GDM1 (cell line): ENCODE measurements around the gene NFIX.
"Not testable (repeated sequence)": the region's sequence is repeated elsewhere in the genome, so short reads cannot be mapped to it uniquely, and the experiment has no call there.

Experiments used
- DNase-seq: peaks from one replicate; lab custom pipeline; 2025; lab: John Stamatoyannopoulos, UW

NFIX gene

DNA sequence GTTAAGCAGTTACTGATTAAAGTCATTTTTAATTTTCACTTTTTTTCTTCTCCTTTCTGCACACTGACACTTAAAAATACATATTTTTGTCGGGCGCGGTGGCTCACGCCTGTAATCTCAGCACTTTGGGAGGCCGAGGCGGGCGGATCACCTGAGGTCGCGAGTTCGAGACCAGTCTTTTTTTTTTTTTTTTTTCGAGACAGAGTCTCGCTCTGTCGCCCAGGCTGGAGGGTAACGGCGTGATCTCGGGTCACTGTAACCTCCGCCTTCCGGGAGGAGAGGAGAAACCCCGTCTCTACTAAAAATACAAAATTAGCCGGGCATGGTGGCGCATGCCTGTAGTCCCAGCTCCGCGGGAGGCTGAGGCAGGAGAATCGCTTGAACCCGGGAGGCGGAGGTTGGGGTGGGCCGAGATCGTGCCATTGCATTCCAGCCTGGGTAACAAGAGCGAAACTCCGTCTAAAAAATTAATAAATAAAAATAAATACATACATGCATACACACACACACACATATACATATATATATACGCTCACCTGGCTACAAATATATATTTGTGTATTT lies 37.8 kb upstream of the NFIX start:
- not testable (repeated sequence) for DNase-seq

DNA sequence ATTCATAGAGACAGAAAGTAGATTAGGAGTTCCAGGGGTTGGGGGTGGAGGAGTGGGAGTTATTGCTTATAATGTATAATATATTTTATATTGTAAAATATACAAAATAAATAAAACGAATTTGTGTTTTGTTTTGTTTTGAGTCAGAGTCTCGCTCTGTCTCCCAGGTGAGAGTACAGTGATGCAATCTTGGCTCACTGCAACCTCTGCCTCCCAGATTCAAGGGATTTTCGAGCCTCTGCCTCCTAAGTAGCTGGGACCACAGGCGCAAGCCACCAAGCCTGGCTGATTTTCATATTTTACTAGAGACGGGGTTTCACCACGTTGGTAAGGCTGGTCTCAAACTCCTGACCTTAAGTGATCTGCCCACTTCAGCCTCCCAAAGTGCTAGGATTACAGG lies 35.8 kb upstream of the NFIX start:
- DNase-seq, result no peak

DNA sequence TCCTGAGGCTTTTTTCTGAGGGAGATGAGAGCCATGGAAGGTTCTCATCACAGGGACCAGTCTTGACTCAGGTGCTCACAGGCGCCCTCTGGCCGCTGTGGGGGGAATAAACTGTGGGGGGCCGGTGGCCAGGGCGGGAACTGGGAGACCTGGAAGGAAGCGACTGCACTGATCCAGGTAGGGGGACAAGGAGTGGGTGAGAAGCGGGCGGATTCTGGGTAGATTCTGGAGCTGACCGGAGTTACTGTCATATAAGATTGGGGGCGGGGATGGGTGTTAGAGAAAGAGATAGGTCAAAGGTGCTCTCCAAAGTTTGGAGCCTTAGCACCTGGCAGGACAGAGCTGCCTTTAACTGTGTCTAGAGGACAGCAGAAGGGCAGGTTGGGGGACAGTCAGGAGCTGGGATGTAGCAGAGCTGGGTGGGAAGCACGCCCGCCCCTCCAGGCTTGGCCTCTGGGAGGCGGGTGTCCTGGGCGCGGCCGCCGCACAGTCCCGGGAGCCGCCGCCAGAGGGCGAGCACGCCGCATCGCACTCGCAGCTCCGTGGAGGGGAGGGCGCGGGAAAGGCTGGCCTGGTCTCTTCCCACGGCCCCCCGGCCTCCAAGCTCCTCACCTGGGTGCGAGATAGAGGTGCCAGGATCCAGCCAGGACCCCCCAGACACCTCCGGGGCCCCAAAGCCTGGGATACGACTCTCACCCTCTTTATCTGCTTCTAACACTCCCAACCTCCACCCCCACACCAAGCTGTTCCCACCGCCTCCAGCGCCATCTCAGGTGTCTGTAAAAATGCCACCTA lies 30.1 kb upstream of the NFIX start:
- DNase-seq, result peak; percentile 65

DNA sequence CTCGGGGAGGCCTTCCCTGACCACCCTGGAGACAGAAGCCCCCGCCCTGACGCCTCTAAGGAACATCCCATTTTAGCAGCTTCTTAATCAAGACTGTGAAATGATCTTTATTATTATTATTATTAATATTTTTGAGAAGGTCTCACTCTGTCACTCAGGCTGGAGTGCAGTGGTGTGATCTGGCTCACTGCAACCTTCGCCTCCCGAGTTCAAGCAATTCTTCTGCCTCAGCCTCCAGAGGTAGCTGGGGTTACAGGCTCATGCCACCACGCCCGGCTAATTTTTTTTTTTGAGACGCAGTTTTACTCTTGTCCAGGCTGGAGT lies 29.5 kb upstream of the NFIX start:
- no peak for DNase-seq

DNA sequence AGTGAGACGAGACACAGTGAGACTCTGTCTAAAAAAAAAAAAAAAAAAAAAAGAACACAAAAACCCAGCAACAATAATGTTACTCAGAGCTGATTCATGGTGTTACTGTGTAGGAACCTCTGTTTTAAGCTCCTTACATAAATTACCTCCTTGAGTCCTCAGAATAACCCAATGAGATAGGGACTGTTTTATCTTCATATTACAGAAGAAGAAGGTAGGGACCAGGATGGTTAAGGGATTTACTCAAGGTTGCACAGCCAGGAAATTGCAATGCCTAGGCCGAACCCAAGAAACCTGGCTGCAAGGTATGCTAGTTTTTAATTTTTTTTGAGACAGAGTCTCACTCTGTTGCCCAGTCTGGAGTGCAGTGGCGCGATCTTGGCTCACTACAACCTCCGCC lies 27.4 kb upstream of the NFIX start:
- DNase-seq, result no peak

DNA sequence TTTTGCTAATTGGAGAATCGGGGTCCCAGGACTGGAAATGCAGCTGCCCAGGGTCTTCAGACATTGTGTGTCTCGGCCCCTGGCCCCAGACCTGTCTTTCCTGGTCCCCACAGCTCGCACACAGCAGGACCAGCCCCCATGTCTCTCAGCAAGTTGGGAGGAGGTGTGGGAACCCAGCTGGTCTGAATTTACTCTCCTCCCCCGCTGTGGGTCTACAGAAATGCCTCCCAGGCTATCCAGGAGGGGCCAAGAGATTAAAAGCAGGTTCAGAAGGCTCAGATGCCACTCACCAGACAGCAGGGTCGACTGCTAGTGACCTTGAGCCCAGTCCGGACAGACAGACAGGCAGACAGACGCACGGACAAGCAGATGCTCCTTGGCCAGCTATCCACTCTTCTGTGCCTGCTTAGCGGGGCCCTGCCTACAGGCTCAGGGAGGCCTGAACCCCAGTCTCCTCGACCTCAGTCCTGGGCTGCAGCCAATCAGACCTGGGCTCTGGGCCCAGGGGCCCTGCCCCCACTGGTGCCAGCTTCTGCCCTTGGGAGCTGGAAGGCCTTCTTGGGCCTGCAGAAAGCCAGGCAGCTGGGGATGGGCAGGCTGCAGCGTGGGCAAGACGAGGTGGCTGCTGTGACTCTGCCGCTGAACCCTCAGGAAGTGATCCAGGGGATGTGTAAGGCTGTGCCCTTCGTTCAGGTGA lies 25.8 kb upstream of the NFIX start, which contains the start of gene DAND5:
DAND5 (plus strand) TSS at position 285 of the 697 bp plus-strand sequence; CDS start at position 370, 85 bp downstream.
- DNase-seq, result no peak

DNA sequence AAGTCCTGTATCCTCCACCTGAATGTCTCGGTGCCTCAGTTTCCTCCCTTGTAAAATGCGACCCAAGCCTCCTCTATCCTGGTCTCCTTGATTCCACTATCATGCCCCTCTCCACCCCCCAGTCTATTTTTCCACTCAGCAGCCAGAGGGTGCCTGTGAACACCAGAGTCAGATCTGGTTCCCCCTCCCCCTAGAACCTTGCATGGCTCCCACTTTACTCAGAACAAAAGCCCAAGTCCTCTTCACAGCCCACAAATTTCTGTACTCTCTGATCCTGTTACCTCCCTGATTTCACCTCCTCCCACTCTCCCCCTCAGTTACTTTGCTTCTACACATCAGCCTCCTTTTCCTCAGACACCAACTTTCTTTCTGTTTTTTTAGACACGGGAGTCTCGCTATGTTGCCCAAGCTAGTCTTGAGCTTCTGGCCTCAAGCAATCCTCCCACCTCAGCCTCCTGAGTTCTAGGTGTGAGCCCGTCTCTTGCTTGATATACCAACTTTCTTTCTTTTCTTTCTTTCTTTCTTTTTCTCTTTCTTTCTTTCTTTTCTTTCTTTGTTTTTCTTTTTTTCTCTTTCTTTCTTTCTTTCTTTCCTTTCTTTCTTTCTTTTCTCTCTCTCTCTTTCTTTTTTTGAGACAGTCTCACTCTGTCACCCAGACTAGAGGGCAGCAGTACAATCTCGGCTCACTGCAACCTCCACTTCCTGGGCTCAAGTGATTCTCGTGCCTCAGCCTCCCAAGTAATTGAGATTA lies 25.0 kb upstream of the NFIX start:
- no peak for DNase-seq

DNA sequence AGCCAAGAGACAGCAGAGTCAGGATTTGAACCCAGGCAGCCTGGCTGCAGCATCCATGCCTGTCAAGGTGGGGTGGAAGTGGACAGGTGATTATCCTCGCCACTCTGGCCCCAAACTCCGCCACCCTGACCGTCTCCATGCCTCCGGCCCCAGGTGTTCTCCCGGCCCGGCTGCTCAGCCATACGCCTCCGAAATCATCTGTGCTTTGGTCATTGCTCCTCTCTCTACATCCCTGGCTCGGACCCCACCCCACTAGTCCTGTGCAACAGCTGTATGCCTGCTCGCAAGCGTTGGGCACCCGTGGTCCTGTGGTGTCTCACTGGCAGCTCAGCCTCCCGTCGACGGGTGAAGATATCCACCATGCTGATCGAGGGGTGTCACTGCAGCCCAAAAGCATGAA lies 22.0 kb upstream of the NFIX start:
- no peak for DNase-seq

DNA sequence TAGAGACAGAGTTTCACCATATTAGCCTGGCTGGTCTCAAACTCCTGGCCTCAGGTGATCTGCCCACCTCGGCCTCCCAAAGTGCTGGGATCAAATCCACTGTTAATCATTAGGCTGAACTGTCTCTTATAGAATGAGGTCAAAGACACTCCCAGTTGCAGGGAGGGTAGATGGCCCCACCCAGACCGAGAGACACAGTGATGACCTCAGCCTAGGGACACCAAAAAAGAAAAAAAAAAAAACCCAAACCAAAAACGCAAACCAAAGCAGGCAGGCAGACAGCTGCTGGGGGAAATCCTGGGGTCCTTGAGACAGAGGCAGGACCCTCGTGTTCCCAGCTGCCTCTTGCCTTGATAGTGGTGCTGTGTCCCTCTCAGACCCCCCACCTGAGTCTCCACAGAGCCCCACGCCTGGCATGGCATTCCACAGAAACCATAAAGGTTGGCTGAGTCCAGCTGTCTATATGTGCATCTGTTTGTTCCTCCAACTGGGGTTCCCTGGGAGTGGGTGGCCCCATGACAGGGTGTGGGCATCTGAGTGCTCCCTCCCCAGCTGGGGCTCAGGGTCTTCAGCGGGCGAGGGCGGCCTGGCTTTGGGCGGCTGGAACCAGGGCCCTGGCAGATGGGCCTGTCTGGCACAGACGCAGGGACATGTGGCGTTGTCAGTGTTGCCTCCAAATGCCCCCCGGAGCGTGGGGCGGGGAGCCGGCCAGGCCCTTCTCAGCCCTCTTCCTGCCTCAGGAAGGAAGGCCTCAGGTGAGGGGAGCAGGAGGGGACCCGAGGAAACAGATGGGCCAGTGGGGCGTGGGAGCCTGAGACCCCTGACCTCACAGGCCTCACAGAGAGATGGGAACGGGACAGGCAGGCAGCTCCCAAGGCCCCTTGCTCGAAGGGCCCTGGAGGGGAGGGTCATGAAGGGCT lies 20.7 kb upstream of the NFIX start:
- DNase-seq, result no peak

DNA sequence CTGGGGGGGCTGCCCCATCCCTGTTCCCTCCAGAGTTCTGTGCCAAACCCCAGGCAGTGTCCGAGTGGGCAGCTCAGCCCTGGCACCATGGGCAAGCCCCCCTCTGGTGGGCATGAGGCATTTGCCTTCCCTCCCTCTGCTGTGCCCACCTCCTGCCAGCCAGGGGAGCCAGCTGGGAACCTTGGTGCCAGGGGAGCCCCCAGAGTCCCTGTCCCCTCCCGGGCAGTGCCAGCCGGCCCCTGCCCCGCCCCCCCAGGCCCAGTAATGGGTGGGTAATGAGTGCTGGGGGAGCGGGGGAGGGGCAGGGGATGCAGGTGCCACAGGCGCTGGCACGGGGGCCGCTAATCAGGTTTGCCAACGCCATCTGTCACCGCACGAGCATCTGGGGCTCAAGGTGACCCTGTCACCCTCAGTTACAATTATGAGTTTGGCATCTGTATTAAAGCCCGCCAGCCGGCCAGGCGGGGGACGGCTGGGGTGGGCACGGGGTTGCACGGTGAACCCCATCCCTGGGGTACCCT lies 20.0 kb upstream of the NFIX start:
- no peak for DNase-seq

DNA sequence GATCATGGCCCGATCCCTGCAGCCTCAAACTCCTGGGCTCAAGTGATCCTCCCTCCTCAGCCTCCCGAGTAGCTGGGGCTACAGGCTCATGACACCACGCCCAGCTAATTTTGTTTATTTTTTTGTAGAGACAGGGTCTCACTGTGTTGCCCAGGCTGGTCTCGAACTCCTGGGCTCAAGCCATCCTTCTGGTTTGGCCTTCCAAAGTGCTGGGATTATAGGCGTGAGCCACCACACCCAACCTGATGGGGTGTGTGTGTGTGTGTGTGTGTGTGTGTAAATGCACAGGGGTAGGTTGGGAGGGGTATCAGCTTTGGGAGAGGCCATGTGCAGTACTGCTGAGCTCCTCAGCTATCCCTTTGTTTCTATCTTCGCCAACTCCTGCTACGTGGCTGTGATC lies 19.2 kb upstream of the NFIX start:
- not testable (repeated sequence) for DNase-seq

DNA sequence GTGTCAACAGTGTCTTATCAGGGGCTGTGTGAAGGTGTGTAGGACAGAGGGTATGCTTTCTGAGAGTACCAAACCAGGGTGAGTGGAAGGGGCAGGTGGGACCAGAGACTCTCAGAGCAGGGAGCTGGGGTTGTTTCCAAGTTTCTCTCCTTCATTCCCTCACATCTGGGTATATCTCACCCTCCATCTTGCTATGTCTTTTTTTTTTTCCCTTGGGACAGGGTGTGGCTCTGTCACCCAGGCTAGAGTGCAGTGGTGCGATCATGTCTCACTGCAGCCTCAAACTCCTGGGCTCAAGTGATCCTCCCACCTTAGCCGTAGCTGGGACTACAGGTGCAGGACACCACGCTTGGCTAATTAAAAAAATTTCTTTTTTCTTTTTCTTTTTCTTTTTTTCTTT lies 15.3 kb upstream of the NFIX start:
- no peak for DNase-seq

DNA sequence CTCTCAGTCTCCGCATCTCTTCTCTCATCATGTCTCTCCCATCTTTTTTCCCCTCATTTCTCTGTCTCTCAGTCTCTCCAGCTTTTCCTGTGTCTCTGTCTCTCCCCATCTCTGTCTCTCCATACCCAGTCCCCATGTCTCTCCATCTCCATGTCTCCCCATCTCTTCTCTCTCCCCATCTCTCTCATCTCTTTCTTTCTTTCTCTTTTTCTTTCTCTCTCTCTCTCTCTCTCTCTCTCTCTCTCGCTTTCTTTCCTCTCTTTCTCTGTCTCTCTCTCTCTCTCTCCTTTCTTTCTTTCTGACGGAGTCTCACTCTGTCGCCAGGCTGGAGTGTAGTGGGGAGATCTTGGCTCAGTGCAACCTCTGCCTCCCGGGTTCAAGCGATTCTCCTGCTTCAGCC lies 12.6 kb upstream of the NFIX start:
- no peak for DNase-seq

DNA sequence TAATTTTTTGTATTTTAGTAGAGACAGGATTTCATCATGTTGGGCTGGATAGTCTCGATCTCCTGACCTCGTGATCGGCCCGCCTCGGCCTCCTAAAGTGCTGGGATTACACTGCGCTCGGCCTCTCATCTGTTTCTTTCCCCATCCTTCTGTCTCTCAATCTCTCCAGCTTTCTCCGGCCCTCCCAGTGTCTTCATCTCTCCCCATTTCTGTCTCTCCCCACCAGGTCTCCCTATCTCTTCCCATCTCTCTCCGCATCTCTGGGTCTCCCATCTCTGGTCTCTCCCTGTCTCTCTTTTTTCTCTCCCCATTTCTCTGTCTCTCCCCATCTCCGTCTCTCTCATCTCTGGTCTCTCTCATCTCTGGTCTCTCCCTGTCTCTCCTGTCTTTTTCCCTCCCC lies 12.2 kb upstream of the NFIX start:
- no peak for DNase-seq

DNA sequence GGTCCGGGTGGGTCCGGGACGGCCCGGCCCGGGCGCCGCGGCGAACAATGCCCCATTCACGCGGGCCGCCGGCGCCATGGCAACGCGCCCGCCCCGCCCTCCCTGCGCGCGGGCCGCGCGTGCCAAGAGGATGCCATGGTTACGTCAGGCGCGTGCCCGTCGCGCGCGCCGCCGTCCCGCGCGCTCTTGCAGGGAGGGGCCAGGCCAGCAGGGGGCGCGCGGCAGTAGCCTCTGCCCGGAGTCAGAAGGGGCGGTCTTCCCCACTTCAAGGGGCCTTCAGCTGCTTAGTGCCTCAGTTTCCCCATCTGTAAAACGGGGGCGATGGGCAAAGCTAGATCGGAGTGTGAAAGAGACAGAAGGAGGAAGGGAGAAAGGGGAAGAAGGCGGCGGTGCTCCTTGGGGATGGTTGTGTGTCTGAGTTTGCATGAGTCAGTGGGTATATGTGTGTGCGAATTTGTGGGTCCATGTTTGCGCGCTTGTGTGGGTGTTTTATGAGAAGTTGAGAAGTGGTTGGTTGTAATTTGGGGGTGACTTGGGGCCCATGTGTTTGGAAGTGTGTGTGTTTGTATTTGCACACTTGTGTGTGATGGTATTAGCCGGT lies 11.6 kb upstream of the NFIX start:
- peak; percentile 67 for DNase-seq

DNA sequence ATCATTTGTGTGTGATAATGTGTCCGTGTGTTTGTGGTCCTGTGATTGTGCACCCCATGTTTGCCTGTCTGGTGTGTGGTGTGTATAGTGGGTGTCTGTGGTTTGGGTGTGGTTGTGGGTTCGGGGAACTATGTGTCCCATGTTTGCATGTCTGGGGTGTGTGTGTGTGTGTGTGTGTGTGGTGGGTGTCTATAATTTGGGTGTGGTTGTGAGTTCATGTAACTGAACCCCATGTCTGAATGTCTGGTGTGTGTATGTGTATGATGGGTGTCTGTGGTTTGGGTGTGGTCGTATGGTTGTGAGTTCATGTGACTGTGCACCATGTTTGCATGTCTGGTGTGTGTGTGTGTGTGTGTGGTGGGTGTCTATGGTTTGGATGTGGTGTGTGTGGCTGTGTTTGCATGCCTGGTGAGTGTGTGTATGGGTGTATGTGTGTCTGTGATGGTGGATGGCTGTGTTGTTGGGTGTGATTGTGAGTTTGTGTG lies 11.1 kb upstream of the NFIX start:
- DNase-seq, result no peak

DNA sequence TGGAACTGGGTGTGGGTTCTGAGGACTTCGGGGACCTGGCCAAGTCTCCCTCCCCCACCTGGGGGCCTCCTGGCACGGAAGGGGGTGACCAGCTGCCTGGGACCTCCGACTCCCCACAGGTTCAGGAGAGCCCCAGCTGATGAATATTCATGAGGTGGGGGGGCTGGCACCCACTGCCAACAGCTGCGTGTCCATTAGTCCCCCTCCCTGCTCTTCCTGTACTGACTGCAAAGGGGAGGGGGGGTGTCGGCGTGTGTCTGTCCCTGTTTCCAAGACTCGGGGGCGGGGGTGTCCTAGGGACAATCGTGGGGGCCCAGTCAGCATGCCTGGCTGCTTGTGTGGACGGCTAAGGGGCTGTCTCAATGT lies 10.6 kb upstream of the NFIX start:
- DNase-seq, result no peak

DNA sequence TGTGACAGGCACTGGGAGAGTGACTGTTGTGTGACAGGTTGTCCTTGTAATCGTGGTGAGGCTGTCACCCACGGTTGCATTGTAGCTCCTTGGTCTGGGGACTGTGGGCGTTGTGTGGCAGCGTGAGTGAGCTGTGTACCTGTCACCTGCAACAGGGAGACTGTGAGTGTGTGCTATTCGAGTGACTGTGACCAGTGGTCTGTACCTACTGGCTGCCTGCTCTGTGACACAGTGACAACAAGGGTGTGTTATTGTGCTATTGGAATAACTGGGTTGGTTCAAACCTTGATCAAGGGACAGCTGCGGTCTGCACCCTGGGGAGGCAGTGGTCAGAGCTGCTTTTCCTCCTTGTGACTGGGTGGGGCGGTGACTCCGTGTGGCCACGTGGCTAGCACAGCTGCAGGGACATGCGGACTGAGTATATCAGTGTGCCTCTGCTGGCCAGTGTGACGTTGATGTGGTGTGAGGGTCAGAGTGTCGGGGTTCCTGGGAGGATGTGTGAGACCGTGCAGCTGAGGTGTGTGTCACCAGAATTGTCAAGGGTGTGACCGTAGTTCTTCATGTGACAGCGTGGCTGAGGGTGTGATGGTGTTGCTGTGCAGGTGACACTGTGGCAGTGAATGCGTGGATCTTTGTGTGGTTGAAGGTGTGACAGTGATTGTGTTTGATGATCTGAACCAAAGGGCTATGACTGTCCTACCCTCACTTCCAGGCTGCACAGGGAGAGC lies 10.1 kb upstream of the NFIX start:
- DNase-seq, result no peak

DNA sequence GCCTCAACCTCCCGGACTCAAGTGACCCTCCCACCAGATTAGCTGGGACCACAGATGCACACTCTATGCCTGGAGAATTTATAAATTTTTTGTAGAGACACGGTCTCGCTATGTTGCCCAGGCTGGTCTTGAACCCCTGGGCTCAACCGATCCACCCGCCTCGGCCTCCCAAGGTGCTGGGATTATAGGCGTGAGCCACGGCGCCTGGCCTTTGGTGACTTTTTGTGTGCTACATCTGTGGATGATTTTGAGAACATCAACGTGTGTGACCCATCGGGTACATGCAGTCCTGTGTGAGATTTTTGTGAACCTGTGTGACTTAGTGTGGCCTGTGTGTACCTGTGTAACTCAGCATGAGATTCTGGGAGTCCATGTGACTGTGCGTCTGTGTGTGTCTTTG lies 8.5 kb upstream of the NFIX start:
- DNase-seq, result no peak

DNA sequence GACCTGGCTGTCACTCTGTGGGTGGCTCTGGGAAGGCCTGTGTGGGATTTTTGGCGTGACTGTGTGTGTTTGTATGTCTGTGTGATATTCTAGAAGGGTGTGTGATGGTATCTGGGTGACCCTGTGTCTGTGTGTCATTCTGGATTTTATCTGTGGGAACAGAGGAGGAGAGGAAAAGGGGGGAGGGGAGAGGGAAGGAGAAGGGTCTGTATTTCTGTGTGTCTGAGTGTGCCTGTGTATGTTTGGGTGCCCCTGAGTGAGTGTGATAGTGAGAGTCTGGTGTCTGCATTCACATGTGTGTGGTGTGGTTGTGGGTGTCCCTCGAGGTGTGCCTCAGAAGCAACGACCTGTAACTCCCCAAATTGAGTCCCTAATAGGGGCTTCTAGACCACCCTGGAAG lies 8.1 kb upstream of the NFIX start:
- no peak for DNase-seq
